Ishikawa (cell line): ENCODE results near the gene ZNF473.

ENCODE experiments used
- CEBPB ChIP-seq: IDR thresholded peaks from 2 replicates; pipeline ENCODE4 v1.6.1; 2012
- CREB1 ChIP-seq: IDR thresholded peaks from 2 replicates; pipeline ENCODE4 v1.6.1; 2012; ENCODE audit warnings: low read depth
- EP300 ChIP-seq: IDR thresholded peaks from 2 replicates; pipeline ENCODE4 v1.6.1; 2012; ENCODE audit warnings: borderline replicate concordance
- NFIC ChIP-seq: IDR thresholded peaks from 2 replicates; pipeline ENCODE4 v1.6.1; 2012
- RAD21 ChIP-seq: IDR thresholded peaks from 2 replicates; pipeline ENCODE4 v1.6.1; 2012; ENCODE audit warnings: low read depth
- TAF1 ChIP-seq: IDR thresholded peaks from 2 replicates; pipeline ENCODE4 v1.6.1; 2012; ENCODE audit warnings: low read depth, mild to moderate bottlenecking
- TCF12 ChIP-seq: IDR thresholded peaks from 2 replicates; pipeline ENCODE4 v1.6.1; 2012; ENCODE audit warnings: low read depth
- YY1 ChIP-seq: IDR thresholded peaks from 2 replicates; pipeline ENCODE4 v1.6.1; 2012; ENCODE audit warnings: low read depth
- ZBTB7A ChIP-seq: IDR thresholded peaks from 2 replicates; pipeline ENCODE4 v1.6.1; 2012; ENCODE audit warnings: low read depth
- TF ChIP-seq, protein P1 (sequence below): IDR thresholded peaks from 2 replicates; pipeline ENCODE4 v1.6.1; 2012
- TF ChIP-seq, protein P2 (sequence below): IDR thresholded peaks from 2 replicates; pipeline ENCODE4 v1.6.1; 2012

DNA sequence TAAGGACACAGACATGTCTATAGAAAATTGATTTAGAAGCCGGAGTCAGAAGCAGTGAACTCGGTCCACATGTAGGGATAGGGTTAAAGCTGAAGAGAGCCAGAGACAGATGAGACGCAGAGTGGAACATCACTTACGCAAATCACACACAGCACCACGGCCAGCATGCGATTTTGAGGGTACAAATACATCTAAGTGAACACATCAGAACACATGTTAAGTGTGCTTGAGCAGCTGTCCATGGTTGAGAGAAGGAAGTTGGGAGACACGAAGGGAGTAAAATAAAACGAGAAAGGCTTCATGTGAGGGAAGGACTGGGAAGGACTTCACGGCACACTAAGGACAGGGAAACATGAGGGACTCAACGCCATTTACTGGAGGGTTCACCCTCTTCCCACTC, 39.5 kb upstream of the ZNF473 start:
- TF ChIP-seq, protein P1, sequence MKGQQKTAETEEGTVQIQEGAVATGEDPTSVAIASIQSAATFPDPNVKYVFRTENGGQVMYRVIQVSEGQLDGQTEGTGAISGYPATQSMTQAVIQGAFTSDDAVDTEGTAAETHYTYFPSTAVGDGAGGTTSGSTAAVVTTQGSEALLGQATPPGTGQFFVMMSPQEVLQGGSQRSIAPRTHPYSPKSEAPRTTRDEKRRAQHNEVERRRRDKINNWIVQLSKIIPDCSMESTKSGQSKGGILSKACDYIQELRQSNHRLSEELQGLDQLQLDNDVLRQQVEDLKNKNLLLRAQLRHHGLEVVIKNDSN: no peak
- TF ChIP-seq EP300 (no peak), YY1 (no peak), ZBTB7A (no peak), CREB1 (no peak), CEBPB (no peak), TAF1 (no peak), RAD21 (no peak), TCF12 (no peak), NFIC (no peak)
- TF ChIP-seq, protein P2, sequence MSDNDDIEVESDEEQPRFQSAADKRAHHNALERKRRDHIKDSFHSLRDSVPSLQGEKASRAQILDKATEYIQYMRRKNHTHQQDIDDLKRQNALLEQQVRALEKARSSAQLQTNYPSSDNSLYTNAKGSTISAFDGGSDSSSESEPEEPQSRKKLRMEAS: no peak
